GM21576 (cell line): ENCODE results near the gene PDGFC.

ENCODE experiments used
- ATAC-seq: cut with Tn5 transposase; IDR thresholded peaks from one replicate; pipeline ENCODE4 v1.9.1; 2021; ENCODE audit warnings: mild to moderate bottlenecking, moderate library complexity; ENCODE audit not compliant: unreplicated experiment

Gene PDGFC

GRCh38 chr4:156838761-156839160 lies 132.8 kb downstream of the PDGFC start:
- no peak for ATAC-seq

GRCh38 chr4:156837625-156838345 lies 133.8 kb downstream of the PDGFC start:
- ATAC-seq = no peak

GRCh38 chr4:156832886-156833285 lies 138.7 kb downstream of the PDGFC start:
- ATAC-seq = no peak

- ATAC-seq = no peak
Observed at GRCh38 chr4:156830351-156830750, 141.2 kb downstream of the PDGFC start.

- no peak for ATAC-seq
Observed at GRCh38 chr4:156829201-156829873, 142.3 kb downstream of the PDGFC start.

- no peak for ATAC-seq
Observed at GRCh38 chr4:156827519-156827918, 144.1 kb downstream of the PDGFC start.

- ATAC-seq = no peak
Observed at GRCh38 chr4:156825074-156825473, 146.5 kb downstream of the PDGFC start.

GRCh38 chr4:156824451-156825060 lies 147.0 kb downstream of the PDGFC start:
- no peak for ATAC-seq

GRCh38 chr4:156820931-156821330 lies 150.7 kb downstream of the PDGFC start:
- ATAC-seq = no peak

- no peak for ATAC-seq
Observed at GRCh38 chr4:156816360-156816755, 155.2 kb downstream of the PDGFC start.

- no peak for ATAC-seq
Observed at GRCh38 chr4:156815717-156816359, 155.8 kb downstream of the PDGFC start.

- ATAC-seq = no peak
Observed at GRCh38 chr4:156811963-156812362, 159.6 kb downstream of the PDGFC start.

GRCh38 chr4:156811286-156811685 lies 160.3 kb downstream of the PDGFC start:
- no peak for ATAC-seq

- ATAC-seq = no peak
Observed at GRCh38 chr4:156805696-156806095, 165.9 kb downstream of the PDGFC start.

- no peak for ATAC-seq
Observed at GRCh38 chr4:156803056-156803455, 168.5 kb downstream of the PDGFC start.

- ATAC-seq = no peak
Observed at GRCh38 chr4:156800463-156800862, 171.1 kb downstream of the PDGFC start.

GRCh38 chr4:156799121-156799589 lies 172.4 kb downstream of the PDGFC start:
- ATAC-seq = no peak

- no peak for ATAC-seq
Observed at GRCh38 chr4:156798438-156798837, 173.2 kb downstream of the PDGFC start.

- no peak for ATAC-seq
Observed at GRCh38 chr4:156797206-156797605, 174.4 kb downstream of the PDGFC start.

GRCh38 chr4:156795727-156796126 lies 175.9 kb downstream of the PDGFC start:
- no peak for ATAC-seq

GRCh38 chr4:156794863-156795262 lies 176.7 kb downstream of the PDGFC start:
- ATAC-seq = no peak
